Activated CD8-positive, alpha-beta T cell treated with anti-CD3 and anti-CD28 coated beads for 36 hours (primary cell): ENCODE results near the gene SIGLEC15. TPM values are rescaled to one million over a fixed set of nuclear protein-coding genes. Genes with fewer than 3 reads are reported as not detected.
"Not testable (repeated sequence)": the region's sequence is repeated elsewhere in the genome, so short reads cannot be mapped to it uniquely, and the experiment has no call there.

Experiments used
- ATAC-seq: fragments of 200-7000 bp; cut with Tn5 transposase; one replicate; pipeline ENCODE4 v1.10.0; 2021; ENCODE audit warnings: mild to moderate bottlenecking, moderate library complexity
- CTCF ChIA-PET: fragments of 350-600 bp; sonication (Branson Sonifier 250); formaldehyde crosslinking; loops from one replicate; lab custom pipeline; 2021; ENCODE audit warnings: antibody characterized with exemption; lab: Charles Lee
- POLR2A ChIA-PET: fragments of 350-600 bp; sonication (Branson Sonifier 250); formaldehyde crosslinking; loops from one replicate; lab custom pipeline; 2021; ENCODE audit warnings: antibody characterized with exemption; lab: Charles Lee
- DNase-seq: peaks from one replicate; pipeline ENCODE4 v3.0.0-alpha.2; 2020
- H3K27ac Mint-ChIP-seq: one replicate; pipeline ENCODE4 v1.8.0; 2021; ENCODE audit warnings: mild to moderate bottlenecking, mixed read lengths
- H3K27me3 Mint-ChIP-seq: one replicate; pipeline ENCODE4 v1.8.0; 2021; ENCODE audit warnings: mixed read lengths
- H3K36me3 Mint-ChIP-seq: one replicate; pipeline ENCODE4 v1.8.0; 2021; ENCODE audit warnings: low read depth, mixed read lengths
- H3K4me1 Mint-ChIP-seq: one replicate; pipeline ENCODE4 v1.8.0; 2021; ENCODE audit warnings: low read depth, mixed read lengths
- H3K4me3 Mint-ChIP-seq: one replicate; pipeline ENCODE4 v1.8.0; 2021; ENCODE audit warnings: mild to moderate bottlenecking, moderate library complexity, mixed read lengths
- H3K9me3 Mint-ChIP-seq: one replicate; pipeline ENCODE4 v1.8.0; 2021; ENCODE audit warnings: mixed read lengths
- intact Hi-C: fragments of 100-400 bp; cut with micrococcal nuclease; formaldehyde crosslinking; loops from one replicate; pipeline ENCODE4 v1.10.0; 2022
- total RNA-seq, 2 experiments: library from RNA; stranded (reverse); gene quantifications; one replicate each; pipeline ENCODE4 v1.2.3, GENCODE V29; 2021
- TF ChIP-seq, protein P1 (sequence below): fragments of 200-600 bp; IDR thresholded peaks from one replicate; pipeline ENCODE4 v1.8.0; 2022; ENCODE audit warnings: antibody characterized with exemption, mild to moderate bottlenecking

Gene SIGLEC15
- total RNA-seq, 2 experiments from 2014 or later, result not detected

- H3K9me3 Mint-ChIP-seq, result no peaks in the 10 kb centered on the region
- POLR2A ChIA-PET, result no interaction called here
- peaks cover 14% of the 10 kb centered on the region for H3K4me1 Mint-ChIP-seq
- no peak overlapping the region for H3K4me3 Mint-ChIP-seq
- CTCF ChIA-PET, result interaction anchor here (5.1 kb wide), 1 partner anchor 33 kb away, joined by 27 read pairs; no protein-coding TSS in a partner anchor
- peak overlapping the region; percentile 67 for H3K27ac Mint-ChIP-seq
- intact Hi-C loops, result no loop called here
- DNase-seq (no peak), ATAC-seq (peak; percentile 39)
- H3K27me3 Mint-ChIP-seq, result no peaks in the 10 kb centered on the region
- TF ChIP-seq, protein P1, sequence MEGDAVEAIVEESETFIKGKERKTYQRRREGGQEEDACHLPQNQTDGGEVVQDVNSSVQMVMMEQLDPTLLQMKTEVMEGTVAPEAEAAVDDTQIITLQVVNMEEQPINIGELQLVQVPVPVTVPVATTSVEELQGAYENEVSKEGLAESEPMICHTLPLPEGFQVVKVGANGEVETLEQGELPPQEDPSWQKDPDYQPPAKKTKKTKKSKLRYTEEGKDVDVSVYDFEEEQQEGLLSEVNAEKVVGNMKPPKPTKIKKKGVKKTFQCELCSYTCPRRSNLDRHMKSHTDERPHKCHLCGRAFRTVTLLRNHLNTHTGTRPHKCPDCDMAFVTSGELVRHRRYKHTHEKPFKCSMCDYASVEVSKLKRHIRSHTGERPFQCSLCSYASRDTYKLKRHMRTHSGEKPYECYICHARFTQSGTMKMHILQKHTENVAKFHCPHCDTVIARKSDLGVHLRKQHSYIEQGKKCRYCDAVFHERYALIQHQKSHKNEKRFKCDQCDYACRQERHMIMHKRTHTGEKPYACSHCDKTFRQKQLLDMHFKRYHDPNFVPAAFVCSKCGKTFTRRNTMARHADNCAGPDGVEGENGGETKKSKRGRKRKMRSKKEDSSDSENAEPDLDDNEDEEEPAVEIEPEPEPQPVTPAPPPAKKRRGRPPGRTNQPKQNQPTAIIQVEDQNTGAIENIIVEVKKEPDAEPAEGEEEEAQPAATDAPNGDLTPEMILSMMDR, result no peak
- peaks cover 7% of the 10 kb centered on the region for H3K36me3 Mint-ChIP-seq
Measured at GRCh38 chr18:45847119-45847518, 21.6 kb downstream of the SIGLEC15 start.

DNA sequence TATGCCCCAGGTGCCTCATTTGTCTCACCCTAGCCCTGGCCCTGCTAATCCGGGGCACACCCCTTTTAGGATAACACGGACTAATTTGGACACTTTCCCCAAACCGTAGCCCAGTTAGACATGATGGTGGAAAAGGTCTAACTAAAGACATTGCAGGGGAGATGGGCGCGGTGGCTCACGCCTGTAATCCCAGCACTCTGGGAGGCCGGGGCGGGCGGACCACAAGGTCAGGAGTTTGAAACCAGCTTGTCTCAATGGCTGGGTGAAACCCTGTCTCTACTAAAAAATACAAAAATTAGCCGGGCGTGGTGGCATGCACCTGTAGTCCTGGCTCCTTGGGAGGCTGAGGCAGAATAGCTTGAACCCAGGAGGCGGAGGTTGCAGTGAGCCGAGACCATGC lies 23.2 kb downstream of the SIGLEC15 start:
- H3K27ac Mint-ChIP-seq, result not testable (repeated sequence)

GRCh38 chr18:45849529-45849928 lies 24.1 kb downstream of the SIGLEC15 start:
- Mint-ChIP-seq H3K9me3 (no peaks in the 10 kb centered on the region), H3K27me3 (no peaks in the 10 kb centered on the region), H3K36me3 (peaks cover 7% of the 10 kb centered on the region), H3K4me1 (peaks cover 14% of the 10 kb centered on the region), H3K4me3 (no peak overlapping the region), H3K27ac (no peak overlapping the region)
- DNase-seq (no peak), ATAC-seq (no peak)
- intact Hi-C loops, result no loop called here
- POLR2A ChIA-PET, result interaction anchor here (1.1 kb wide), 1 partner anchor 18 kb away, joined by 3 read pairs; no protein-coding TSS in a partner anchor
- CTCF ChIA-PET, result interaction anchor here (1.2 to 5.1 kb wide), 3 partner anchors 30 to 185 kb away, joined by 3 to 27 read pairs (median 11); no protein-coding TSS in a partner anchor
- TF ChIP-seq, protein P1, result no peak

More for the DNA sequence above, 23.2 kb downstream of the SIGLEC15 start:
- CTCF ChIA-PET, result interaction anchor here (1.1 to 5.1 kb wide), 3 partner anchors 20 to 182 kb away, joined by 3 to 27 read pairs (median 11); no protein-coding TSS in a partner anchor
- H3K27me3 Mint-ChIP-seq, POLR2A ChIA-PET, H3K9me3 Mint-ChIP-seq, ATAC-seq, H3K4me3 Mint-ChIP-seq, H3K36me3 Mint-ChIP-seq, DNase-seq, intact Hi-C loops: not testable (repeated sequence)
- peaks cover 14% of the 10 kb centered on the region for H3K4me1 Mint-ChIP-seq

DNA sequence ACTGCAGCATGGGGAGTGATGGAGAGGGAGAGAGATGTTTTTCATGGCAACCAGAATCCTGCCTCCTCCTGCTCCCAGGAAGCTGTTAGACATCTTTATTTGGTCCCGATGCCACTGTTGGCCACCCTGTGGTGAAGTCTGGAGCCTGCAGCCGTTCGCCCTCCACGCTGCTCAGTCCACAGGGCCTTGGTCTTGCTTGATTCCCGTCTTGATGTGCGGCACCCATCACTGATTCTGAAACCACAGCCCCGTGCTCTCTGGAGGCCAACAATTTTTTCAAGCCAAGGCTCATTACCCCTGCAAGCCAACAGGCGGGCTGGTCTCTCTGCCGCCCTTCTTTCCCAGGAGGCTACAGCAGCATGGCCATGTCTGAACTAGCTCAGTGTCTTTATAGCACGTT lies 24.5 kb downstream of the SIGLEC15 start:
- Mint-ChIP-seq H3K4me1 (peaks cover 11% of the 10 kb centered on the region), H3K4me3 (no peak overlapping the region), H3K27ac (no peak overlapping the region), H3K27me3 (no peaks in the 10 kb centered on the region), H3K9me3 (no peaks in the 10 kb centered on the region), H3K36me3 (peaks cover 9% of the 10 kb centered on the region)
- ChIA-PET POLR2A (interaction anchor here (1.1 kb wide), 1 partner anchor 17 kb away, joined by 3 read pairs; no protein-coding TSS in a partner anchor), CTCF (interaction anchor here (1.2 to 5.1 kb wide), 4 partner anchors 11 to 186 kb away, joined by 3 to 27 read pairs (median 7); no protein-coding TSS in a partner anchor)
- ATAC-seq (peak; percentile 34), DNase-seq (no peak)
- TF ChIP-seq, protein P1, result no peak
- intact Hi-C loops, result no loop called here

- DNase-seq (no peak), ATAC-seq (no peak)
- ChIA-PET CTCF (interaction anchor here (1.0 to 5.1 kb wide), 4 partner anchors 12 to 185 kb away, joined by 3 to 27 read pairs (median 7); partner anchors contain the start of gene SLC14A1), POLR2A (no interaction called here)
- Mint-ChIP-seq H3K4me3 (no peak overlapping the region), H3K9me3 (no peaks in the 10 kb centered on the region), H3K4me1 (peaks cover 11% of the 10 kb centered on the region), H3K27me3 (no peaks in the 10 kb centered on the region), H3K27ac (peak overlapping the region; percentile 10), H3K36me3 (peaks cover 13% of the 10 kb centered on the region)
- intact Hi-C loops, result no loop called here
- TF ChIP-seq, protein P1, result no peak
Measured at GRCh38 chr18:45851161-45851925, 25.9 kb downstream of the SIGLEC15 start.
